ENCODE measurements around the gene ATPAF1.

The ATPAF1 gene

DNA sequence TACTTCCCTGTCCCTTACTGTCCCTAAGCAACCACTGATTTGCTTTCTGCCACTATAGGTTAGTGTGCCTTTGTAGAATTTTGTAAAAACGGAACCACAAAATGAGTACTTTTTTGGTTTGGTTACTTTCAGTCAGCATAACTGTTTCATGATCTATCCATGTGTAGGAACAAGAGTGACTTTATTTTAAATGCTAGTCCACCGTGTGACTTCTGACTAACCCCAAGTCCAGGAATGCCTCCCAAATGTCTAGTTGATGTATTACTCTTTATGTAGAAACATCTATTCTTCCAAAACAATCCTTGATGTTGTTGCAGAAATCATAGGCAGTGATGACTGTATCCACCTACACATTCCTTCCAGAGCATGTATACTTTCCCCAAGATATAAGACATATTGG is 21.3 kb downstream of the ATPAF1 start:
- DNase-seq: no peak

DNA sequence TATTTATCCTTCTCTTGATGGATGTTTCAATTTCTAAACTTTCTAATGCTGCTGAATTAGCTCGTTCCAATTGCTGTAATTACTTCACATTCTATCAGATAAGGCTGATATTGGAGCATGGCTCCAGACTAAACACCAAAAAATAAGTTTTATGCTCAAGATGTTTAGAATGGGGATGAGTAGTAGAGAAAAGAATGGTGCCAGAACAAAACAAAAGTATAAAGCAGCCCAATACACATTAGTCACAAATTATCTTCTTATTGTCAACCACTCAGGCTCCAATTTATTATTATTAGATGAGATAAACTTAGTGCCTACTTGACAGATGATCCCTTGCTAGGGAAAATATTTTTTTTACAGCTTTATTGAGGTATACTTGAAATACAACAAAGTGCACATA is 21.8 kb downstream of the ATPAF1 start:
- DNase-seq: no peak

DNA sequence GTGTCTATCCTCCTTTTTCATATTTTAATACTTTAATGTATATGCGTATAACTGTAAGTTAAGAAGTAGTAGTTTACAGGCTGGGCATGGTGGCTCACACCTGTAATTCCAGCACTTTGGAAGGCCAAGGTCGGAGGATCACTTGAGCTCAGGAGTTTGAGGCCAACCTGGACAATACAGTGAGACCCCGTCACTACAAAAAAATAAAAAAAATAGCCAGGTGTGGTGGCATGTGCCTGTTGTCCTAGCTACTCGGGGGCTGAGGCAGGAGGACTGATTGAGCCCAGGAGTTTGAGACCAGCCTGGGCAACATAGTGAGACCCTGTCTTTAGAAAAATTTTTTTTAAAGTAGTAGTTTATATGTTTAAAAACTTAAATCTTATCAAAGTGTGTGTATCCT is 22.3 kb downstream of the ATPAF1 start:
- no peak for DNase-seq

DNA sequence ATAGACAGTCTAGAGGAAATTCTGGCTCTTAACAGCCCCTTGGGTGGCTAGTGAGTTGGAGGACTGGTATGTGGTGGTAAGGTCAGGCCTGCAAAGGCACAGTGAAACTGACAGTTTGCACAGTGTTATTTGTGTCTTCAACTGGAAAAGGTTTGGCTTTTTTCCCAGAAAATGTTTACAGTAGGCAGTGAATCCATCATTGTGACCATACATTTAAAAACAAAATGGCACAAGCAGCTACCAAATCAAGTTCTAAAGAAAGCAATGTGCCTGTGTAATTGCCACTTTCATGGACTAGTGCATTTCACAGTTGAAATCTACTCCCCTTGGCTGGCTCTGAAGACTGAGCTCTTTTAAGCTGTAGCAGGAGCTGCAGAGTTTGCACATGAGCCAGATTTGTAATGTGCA is 24.8 kb downstream of the ATPAF1 start:
- peak; percentile 99 for DNase-seq

DNA sequence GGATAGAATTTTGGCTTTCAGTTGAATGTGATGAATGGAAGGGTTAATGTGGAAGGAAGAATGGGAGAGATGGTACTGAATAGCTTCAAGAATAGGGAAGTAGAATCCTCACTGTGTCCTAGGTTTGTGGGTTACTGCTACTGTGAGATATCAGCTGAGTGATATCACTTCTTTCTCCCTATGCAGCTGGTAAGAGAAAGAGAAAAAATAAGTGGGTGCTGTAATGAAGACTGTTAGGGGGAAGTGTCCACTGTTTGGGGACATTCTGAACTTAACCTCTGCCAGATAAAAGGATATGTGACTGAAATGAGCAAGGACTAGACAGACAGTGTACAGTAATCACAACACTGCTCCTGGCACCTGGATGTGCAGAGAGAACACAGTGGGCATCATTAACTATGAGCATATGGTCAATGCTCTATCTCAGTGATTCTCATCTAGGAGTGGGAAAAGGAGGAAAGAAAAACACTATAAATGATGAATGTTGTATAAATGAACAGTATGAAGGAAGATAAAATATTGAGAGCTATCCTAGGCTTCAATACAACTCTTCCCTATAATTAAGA is 26.0 kb downstream of the ATPAF1 start:
- peak; percentile 62 for DNase-seq

DNA sequence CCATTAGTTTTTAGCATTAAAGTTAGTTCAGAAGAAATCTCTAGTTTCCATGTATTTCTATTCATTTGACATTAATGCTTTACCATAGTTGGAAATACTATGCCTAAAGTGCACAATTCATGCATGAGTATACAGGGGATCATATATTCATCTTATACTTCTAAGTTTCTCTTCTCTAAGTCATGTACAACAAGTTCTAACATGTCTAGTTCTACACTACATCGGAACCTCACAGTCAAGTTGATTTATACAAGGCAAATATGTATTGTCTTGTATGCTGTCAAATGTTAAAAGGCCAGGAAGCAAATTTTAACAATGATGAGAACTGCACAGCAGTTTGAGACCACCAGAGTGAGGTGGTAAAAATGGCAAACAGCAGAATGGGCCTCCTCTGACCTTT is 28.6 kb downstream of the ATPAF1 start:
- no peak for DNase-seq

DNA sequence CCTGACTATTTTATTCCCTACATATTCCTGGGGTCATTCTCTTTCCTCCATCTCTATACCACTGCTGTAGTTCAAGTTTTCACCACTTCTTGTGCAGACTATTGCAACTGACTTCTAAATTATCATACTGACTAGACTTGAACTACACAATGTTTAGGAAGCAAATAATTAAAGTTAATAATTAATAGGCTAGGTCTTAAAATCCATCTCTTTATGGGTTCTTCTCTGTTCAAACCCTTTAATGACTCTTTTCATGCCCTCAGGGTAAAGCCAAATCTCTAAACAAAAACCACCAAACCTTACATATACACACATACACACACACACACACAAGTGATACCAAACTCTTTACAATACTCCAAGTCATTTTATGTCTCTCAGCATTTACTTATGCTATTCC is 29.2 kb downstream of the ATPAF1 start:
- no peak for DNase-seq

DNA sequence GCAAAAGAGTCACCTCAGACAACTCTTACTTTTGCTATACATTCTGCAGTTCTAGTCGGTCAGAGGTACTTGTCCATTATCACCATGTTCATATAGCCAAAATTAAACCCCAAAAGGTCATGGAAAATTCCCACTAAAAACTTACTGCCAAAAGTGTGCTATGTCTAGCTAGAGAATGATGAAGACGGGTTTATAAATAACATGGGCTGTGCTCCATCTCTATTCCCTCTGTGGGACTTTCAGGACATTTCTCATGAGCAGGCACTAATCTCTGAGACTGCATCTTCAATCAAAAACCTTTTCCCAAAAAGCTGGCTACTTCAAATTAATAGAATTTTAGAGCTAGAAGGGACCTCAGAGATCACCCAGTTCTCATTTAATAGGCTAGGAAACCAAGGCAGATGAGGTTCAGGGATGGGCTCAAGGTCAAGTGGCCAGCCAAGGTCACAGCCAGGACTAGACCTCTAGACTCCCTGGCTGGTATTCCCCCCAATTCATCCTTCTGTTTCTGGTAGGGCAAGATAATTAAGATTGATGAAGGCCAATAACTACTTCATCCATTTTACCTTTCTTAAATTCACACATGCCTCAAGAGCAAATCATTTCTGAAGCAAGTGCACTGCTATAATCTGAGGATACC is 30.6 kb downstream of the ATPAF1 start:
- no peak for DNase-seq

DNA sequence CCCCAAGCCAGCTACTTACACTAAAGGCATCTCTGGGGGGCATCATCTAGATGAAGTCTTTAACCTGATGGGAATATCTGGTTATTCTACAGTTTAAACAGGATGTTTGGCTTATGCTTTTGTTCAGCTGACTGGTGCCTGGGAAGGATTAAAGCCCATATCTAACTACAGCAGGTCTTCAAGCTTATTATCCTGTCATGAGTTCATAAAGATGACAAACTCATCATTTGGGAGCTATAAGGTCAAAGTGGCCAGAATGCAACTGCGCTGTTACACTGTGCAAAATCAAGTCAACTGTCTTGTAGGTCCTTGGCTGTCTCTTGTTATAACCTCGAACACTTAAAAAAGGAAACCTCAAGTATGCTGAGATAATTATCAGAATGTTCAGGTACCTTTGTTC is 33.0 kb downstream of the ATPAF1 start:
- no peak for DNase-seq

DNA sequence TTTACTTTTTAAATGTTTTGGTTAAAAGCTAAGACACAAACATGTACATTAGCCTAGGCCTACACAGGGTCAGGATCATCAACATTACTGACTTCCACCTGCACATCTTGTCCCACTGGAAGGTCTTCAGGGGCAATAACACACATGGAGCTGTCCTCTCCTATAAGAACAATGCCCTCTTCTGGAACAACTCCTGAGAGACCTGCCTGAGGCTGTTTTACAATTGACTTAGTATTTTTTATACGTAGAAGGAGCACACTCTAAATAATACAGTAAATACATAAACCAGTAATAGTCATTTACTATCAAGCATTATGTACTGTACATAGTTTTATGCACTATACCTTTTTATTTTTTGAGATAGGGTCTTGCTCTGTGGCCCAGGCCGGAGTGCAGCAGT is 37.4 kb downstream of the ATPAF1 start:
- no peak for DNase-seq

DNA sequence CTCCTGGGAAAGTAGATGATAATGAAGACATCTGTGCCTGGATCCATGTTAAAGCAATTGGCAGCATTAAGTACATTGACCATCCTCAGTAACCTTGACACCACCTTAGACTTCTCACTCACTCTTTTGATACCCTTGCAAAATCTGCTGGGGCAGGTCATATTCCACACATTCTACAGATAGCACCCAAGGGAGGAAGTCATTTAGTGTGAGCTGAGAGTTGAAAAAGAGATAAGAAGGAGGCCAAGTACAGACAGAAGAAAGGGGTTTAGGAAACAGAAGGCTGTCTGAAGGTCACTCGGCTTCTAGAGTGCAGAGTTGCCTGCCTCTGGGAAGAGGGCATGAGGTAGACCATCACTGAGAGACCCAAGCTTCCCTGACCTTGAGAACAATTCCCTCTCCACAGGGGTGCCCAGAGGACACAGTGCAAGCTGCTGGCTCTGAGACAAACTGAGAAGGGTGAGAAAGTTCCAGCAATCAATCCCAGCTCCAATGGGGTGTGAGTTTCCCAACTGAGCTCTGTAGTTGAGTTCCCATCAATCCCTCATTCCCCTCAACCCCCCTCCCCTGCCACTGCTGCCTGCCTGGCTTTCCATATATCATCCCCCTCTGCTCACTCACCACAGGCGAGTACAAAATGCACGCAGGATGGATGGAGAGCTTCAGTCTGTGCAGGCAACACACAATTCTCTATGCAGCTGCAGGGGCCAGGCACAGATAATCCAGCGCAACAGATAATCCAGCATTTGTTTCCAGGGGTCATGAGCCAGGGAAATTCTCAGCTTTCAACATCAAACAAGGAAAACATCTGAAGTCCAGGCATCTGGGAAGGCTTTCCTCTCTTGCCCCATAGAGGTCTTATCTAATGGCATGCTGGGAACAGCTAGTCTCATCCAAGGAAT is 44.2 kb downstream of the ATPAF1 start:
- DNase-seq: no peak

DNA sequence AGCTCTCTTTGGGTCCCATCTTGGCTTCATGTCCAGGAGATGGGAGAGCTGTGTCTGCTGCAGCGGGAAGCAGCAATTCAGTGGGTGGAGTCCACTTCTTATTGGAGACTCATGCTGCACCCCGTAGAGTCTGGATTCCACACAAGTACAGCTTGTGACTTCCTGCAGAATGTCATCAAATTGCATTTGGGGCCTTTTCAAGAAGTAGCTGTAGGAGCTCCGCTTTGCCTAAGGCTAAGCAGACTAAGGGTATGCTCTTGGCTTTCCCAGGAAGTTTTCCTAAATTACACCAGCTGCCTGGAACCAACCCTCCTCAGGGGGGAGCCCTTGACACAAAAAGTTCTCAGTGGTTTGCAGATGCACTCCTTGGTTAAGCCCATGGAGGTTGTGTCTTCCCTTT is 45.8 kb downstream of the ATPAF1 start:
- DNase-seq: peak; percentile 38

DNA sequence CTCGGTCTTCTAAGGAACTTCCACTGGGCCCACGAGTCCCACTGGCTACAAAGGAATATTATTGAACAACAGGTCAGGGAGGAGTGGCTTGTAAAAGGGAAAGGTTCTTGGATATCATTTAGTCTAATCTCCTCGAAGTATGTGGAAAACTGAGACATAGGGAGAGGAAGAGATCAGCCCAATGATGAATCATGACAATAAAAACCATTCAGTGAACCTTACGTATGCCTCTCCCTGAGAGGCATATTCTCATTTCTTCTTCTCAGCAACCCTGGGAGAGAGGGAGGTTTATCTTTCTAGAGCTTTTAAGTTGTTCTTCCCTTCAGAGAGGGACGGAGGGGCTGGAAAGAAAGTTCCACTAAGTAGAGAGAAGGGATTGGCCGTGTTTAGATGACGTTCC is 46.2 kb downstream of the ATPAF1 start:
- no peak for DNase-seq

DNA sequence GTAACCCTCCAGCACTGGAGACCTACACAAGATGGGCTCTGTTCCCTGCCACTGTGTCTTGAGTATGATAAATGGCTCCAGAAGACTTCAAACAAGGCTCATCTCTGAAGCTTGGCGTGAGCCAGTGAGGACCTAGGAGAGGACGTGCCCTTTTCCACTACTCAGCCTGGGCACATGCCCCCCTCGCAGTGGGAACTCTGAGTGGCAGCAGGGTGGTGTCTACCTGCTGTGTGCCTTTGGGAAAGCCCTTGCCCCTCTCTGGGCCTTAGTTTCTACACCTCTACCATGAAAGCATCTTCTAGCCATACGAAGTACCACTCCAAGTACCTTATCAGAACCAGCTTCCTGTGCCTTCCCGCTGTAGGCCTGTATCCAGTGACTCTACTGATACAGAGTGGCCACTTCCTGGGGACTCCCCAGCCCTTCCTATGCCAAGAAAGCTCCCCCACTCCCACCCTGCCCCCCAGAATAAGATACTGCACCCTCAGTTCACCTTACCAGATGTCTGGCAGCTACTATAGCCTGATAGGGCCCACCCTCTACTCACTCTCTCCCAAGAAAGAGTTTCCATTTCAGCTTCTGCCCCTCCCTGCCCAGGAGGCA is 48.4 kb downstream of the ATPAF1 start:
- no peak for DNase-seq

DNA sequence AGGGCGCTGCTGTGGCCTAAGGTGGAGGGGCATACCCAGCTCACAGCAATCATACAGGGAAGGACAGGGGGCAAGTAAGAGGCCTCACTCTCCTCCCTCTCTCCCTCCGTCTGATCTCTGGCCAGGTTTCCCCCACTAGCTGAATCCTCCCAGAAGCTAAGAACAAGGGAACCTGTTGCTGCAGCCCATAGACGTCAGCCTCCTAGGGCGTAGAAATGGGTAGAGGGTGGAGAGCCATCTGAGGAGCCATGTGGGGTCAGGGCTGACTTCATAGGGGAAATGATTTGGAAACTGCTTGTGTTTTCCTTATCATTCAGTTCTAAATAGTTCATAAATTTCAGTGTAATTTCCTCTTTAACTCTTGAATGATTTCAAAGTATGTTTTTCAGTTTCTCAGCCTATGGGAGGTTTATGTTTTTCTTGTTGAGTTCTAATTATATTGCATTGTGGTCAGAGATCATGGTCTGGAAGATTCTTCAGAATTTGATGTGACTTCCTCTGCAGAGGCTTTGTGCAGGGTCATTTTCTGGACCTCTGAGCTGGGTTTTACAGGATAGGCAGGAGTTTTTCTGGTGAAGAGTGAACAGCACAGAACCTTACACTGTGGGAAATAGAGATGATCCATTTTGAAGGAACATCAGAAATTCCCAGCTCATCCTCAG is 49.3 kb downstream of the ATPAF1 start:
- no peak for DNase-seq

DNA sequence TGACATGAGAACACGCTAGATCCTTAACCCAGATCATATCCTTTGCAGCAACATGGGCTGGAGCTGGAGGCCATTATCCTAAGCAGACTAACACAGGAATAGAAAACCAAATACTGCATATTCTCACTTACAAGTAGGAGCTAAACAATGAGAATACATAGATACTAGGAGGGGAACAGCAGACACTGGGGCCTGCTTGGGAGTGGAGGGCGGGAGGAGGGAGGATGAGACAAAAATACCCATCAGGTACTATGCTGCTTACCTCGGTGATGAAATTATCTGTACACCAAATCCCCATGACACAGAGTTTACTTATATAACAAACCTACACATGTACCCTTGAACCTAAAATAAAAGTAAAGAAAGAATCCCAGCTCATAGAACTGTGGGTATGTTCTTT is 50.3 kb downstream of the ATPAF1 start:
- DNase-seq: no peak

DNA sequence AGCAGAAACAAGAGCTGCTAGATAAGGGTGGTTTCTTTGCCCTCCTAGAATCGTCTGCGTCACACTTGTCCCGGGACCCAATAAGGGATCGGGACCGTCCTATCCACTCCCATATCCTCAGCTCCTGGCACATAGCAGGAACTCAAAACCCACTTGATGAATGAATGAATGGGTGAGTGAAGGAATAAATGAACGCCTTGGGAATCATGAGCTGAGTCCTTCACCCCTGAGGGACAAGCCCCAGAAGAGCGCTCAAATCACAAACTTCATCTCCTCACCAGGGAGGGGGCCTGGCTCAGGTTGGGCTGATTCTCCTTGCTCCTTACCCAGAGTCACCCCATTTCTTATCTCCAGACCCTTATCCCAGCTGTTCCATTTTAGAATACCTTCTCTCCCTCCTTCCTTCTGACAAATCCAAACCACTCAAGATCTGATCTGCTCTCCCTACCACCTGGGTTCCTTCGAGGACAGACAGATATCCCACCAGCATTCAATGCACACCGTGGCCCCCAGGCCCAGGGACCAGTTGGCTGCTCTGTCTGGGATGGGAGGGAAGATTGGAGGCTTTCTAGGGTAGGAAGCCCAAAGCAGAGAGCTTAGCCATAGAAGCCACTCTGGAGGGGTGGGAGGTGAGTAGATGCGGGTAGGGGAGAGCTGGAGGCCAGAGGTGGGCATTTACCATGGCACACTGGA is 50.9 kb downstream of the ATPAF1 start:
- DNase-seq: no peak

DNA sequence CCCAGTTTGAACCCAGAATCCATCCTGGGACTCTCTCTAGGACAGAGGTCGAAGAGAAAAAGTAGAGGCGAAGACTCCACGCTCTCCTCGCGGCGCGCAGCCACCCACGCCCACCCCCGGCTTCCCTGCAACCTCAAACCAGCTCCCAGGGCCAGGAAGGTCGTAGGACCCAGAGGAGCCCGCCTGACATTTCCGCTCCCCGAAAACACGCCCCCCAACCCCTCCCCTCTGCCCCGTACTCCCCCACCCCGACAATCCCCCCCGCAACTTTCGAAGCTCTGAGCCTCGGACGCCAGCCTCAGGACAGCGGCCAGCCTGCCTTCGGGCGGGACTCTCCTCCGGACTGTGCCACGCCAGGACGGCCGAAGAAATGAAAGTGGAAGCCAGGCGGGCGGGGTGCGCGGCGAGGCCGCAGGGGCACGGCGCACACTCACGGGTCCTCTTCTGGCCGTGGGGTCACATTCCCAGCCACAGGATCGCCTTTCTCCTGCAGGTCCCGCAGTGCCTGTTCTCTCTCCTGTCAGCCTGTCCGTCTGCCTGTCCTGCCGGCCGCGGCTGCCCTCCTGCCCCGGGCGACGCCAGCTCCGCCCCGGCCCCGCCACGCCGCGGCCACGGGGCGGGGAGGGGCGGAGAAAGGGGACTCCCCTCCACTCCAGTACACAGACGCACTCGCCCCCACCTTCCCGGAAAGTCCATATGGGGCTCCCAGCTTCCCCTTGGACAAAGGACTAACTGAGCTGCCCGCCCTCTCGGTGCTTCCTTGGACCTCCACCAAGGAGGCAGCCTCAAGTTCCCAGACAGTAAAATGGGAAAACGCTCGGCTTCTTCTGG is 51.7 kb downstream of the ATPAF1 start, which contains the start of gene MOB3C:
MOB3C (minus strand) TSS at position 535 of the 831 bp plus-strand sequence. CDS start 3,490 bp downstream, outside the sequence.
- no peak for DNase-seq

DNA sequence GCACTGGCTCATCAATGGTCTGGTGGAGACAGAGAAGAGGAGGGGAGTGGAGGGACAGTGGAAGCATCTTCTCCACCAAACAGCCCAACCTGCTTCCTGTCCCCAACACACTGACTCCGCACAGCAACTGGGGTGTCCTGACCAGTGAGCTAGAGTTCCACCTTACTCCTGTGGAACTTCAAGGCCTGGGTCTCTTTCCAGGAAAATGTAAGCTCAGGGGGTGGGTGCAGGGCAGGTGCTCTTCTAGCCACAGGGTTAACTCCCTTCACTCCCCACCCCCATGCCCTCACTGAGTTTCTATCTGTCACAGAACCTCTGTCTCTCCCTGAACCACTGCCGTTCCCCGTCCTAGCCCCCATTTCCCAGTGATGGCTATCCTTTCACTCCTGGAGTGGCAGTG is 52.4 kb downstream of the ATPAF1 start:
- no peak for DNase-seq

DNA sequence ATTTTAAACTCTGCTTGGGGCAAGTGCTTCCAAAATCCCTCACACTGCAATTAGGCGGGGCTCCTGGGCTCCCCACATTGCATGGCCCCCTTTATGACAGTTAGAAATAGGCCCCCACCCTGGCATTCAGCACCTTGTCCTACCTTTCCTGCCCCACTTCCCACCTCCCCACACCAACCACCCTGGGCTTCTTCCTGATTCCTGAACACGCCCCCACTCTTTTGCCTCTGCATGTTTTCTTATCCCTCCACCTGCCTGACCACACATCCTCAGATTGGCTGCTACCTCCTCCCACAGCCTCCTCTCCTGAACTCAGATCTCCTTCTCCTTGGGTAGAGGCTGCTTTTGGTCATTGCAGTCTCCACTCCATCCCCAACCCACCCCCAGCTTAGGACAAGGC is 53.1 kb downstream of the ATPAF1 start:
- no peak for DNase-seq

DNA sequence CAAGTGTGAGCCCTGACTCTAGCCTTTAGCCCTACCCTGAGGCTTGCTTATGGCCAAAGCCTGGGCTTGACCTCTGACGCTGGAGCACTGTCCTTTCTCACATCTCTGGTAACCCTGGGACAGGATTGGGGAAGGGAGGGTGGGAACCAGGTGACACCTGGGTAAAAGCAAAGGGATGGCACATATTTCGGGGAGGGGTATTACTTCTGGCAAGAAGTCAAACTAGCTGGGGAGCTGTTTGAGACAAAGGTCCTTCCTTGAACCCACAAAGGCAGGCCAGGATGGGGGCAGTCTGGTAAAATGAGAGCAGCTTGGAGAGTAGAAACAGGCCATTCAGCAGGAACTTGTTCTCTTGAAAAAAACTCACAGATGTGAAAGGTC is 53.6 kb downstream of the ATPAF1 start:
- no peak for DNase-seq
